K562 (cell line): ENCODE measurements around the gene CELSR1. TPM values are rescaled to one million over a fixed set of nuclear protein-coding genes. Genes with fewer than 3 reads are reported as not detected.

ENCODE experiments used
- CBFA2T2 ChIP-seq: fragments of 450-650 bp; conservative IDR thresholded peaks from 2 replicates; pipeline ENCODE4 v1.6.1; 2017; ENCODE audit warnings: mild to moderate bottlenecking
- EP400 ChIP-seq: fragments of 450-650 bp; IDR thresholded peaks from 2 replicates; pipeline ENCODE4 v1.6.1; 2017; ENCODE audit warnings: antibody characterized with exemption, mild to moderate bottlenecking, moderate library complexity
- ETS2 ChIP-seq: IDR thresholded peaks from 2 replicates; pipeline ENCODE4 v1.6.1; 2016; ENCODE audit warnings: borderline replicate concordance, missing genetic modification characterization, mild to moderate bottlenecking, moderate library complexity, missing compliant biosample characterization; ENCODE audit not compliant: poor library complexity, severe bottlenecking
- KDM5B ChIP-seq: fragments of 200-600 bp; sonication (generic); IDR thresholded peaks from 2 replicates; pipeline ENCODE4 v1.6.1; 2012; ENCODE audit warnings: low read depth, mild to moderate bottlenecking, moderate library complexity, low read length, control low read depth, inconsistent platforms; ENCODE audit not compliant: insufficient replicate concordance
- KLF1 ChIP-seq: fragments of 450-650 bp; IDR thresholded peaks from 2 replicates; pipeline ENCODE4 v1.6.1; 2016; ENCODE audit warnings: missing genetic modification characterization, missing compliant biosample characterization
- MEIS2 ChIP-seq: fragments of 450-650 bp; IDR thresholded peaks from 2 replicates; pipeline ENCODE4 v1.6.1; 2014; ENCODE audit warnings: mild to moderate bottlenecking; ENCODE audit not compliant: partially characterized antibody
- MTA1 ChIP-seq: fragments of 450-650 bp; IDR thresholded peaks from 2 replicates; pipeline ENCODE4 v1.6.1; 2017; ENCODE audit warnings: borderline replicate concordance
- RFX7 ChIP-seq: fragments of 250-450 bp; sonication (Bioruptor Pico); IDR thresholded peaks from 2 replicates; pipeline ENCODE4 v1.5.1; 2021; ENCODE audit warnings: mild to moderate bottlenecking
- SAP30 ChIP-seq: fragments of 200-600 bp; sonication (generic); IDR thresholded peaks from 2 replicates; pipeline ENCODE4 v1.6.1; 2012; ENCODE audit warnings: borderline replicate concordance, low read depth, mild to moderate bottlenecking, moderate library complexity, low read length, control low read depth, inconsistent platforms; ENCODE audit not compliant: insufficient read depth, poor library complexity, severe bottlenecking
- SMARCB1 ChIP-seq: IDR thresholded peaks from 2 replicates; pipeline ENCODE4 v1.6.1; 2011; ENCODE audit warnings: improper control_type of control experiment, low read depth; ENCODE audit not compliant: insufficient read length
- SMC3 ChIP-seq: conservative IDR thresholded peaks from 2 replicates; pipeline ENCODE4 v1.6.1; 2011; ENCODE audit warnings: low read depth, low read length, improper control_type of control experiment; ENCODE audit not compliant: insufficient read depth
- TAF15 ChIP-seq: fragments of 200-400 bp; formaldehyde crosslinking; IDR thresholded peaks from 2 replicates; pipeline ENCODE4 v1.6.1; 2017; ENCODE audit warnings: mild to moderate bottlenecking, low read depth, low read length, moderate library complexity
- TAL1 ChIP-seq: fragments of 450-650 bp; IDR thresholded peaks from 2 replicates; pipeline ENCODE4 v1.6.1; 2016; ENCODE audit warnings: mild to moderate bottlenecking
- ZBTB17 ChIP-seq: fragments of 450-650 bp; formaldehyde crosslinking; IDR thresholded peaks from 2 replicates; pipeline ENCODE4 v1.4.0; 2020; ENCODE audit warnings: mild to moderate bottlenecking
- ZNF551 ChIP-seq: fragments of 250-450 bp; sonication (Bioruptor Pico); IDR thresholded peaks from 2 replicates; pipeline ENCODE4 v1.5.0; 2021; ENCODE audit warnings: mild to moderate bottlenecking, moderate library complexity
- ZNF75A ChIP-seq: fragments of 450-650 bp; formaldehyde crosslinking; IDR thresholded peaks from 2 replicates; pipeline ENCODE4 v1.4.0; 2020; ENCODE audit warnings: mild to moderate bottlenecking
- polyA plus RNA-seq, 8 experiments: library from polyadenylated mRNA; depleted of rRNA in 4 of 8; stranded (reverse) in 5 of 8; unstranded in 3 of 8; fragments of >200 nt; fragmentation: Nextera tagmentation in 2 of 8; fragmentation: Illumina TruSeq in 1 of 8; extraction: Ambion mirVana in 2 of 8; extraction: Trizol in 1 of 8; gene quantifications; 2 replicates each; pipeline versions ENCODE4 v1.2.1 to v1.2.3, GENCODE V29; 2011 to 2014; ENCODE audit warnings: inconsistent platforms in 1 of 8, missing spikeins in 1 of 8
- total RNA-seq, 7 experiments: library from RNA; depleted of rRNA in 6 of 7; stranded (reverse); fragments of >200 nt in 6 of 7; fragmentation: Illumina TruSeq in 2 of 7; extraction: Trizol in 2 of 7; gene quantifications; 2 replicates each; pipeline versions ENCODE4 v1.2.1 to v1.2.3, GENCODE V29; 2011 to 2021; ENCODE audit warnings: low replicate concordance in 1 of 7
- TF ChIP-seq, protein P1 (sequence below): fragments of 450-650 bp; IDR thresholded peaks from 2 replicates; pipeline ENCODE4 v1.6.1; 2016; ENCODE audit warnings: mild to moderate bottlenecking, moderate library complexity

Gene CELSR1
- total and polyA plus RNA-seq, 9 of the 15 experiments (the other 6 are each of a cell fraction or from before 2014, with no cell fraction given): under 0.01 to 0.09 TPM; not detected in 7

GRCh38 chr22:46335201-46336118 is 202.0 kb downstream of the CELSR1 start, which contains the start of gene TRMU (continued):
- TF ChIP-seq ZNF75A (CRISPR knock-in tag) (no peak), SMC3 (no peak), SMARCB1 (no peak), SAP30 (peak; percentile 75), KLF1 (tag) (no peak), RFX7 (no peak), MEIS2 (no peak), TAL1 (no peak), MTA1 (no peak), CBFA2T2 (no peak), TAF15 (no peak), EP400 (peak; percentile 71; the same call in 1 of the 2 replicates), ZBTB17 (CRISPR knock-in tag) (0 out of 2 replicates have a peak, but pooled peaks have one; percentile 25), KDM5B (peak; percentile 58), ZNF551 (CRISPR knock-in tag) (no peak), ETS2 (no peak)
- TF ChIP-seq, protein P1, sequence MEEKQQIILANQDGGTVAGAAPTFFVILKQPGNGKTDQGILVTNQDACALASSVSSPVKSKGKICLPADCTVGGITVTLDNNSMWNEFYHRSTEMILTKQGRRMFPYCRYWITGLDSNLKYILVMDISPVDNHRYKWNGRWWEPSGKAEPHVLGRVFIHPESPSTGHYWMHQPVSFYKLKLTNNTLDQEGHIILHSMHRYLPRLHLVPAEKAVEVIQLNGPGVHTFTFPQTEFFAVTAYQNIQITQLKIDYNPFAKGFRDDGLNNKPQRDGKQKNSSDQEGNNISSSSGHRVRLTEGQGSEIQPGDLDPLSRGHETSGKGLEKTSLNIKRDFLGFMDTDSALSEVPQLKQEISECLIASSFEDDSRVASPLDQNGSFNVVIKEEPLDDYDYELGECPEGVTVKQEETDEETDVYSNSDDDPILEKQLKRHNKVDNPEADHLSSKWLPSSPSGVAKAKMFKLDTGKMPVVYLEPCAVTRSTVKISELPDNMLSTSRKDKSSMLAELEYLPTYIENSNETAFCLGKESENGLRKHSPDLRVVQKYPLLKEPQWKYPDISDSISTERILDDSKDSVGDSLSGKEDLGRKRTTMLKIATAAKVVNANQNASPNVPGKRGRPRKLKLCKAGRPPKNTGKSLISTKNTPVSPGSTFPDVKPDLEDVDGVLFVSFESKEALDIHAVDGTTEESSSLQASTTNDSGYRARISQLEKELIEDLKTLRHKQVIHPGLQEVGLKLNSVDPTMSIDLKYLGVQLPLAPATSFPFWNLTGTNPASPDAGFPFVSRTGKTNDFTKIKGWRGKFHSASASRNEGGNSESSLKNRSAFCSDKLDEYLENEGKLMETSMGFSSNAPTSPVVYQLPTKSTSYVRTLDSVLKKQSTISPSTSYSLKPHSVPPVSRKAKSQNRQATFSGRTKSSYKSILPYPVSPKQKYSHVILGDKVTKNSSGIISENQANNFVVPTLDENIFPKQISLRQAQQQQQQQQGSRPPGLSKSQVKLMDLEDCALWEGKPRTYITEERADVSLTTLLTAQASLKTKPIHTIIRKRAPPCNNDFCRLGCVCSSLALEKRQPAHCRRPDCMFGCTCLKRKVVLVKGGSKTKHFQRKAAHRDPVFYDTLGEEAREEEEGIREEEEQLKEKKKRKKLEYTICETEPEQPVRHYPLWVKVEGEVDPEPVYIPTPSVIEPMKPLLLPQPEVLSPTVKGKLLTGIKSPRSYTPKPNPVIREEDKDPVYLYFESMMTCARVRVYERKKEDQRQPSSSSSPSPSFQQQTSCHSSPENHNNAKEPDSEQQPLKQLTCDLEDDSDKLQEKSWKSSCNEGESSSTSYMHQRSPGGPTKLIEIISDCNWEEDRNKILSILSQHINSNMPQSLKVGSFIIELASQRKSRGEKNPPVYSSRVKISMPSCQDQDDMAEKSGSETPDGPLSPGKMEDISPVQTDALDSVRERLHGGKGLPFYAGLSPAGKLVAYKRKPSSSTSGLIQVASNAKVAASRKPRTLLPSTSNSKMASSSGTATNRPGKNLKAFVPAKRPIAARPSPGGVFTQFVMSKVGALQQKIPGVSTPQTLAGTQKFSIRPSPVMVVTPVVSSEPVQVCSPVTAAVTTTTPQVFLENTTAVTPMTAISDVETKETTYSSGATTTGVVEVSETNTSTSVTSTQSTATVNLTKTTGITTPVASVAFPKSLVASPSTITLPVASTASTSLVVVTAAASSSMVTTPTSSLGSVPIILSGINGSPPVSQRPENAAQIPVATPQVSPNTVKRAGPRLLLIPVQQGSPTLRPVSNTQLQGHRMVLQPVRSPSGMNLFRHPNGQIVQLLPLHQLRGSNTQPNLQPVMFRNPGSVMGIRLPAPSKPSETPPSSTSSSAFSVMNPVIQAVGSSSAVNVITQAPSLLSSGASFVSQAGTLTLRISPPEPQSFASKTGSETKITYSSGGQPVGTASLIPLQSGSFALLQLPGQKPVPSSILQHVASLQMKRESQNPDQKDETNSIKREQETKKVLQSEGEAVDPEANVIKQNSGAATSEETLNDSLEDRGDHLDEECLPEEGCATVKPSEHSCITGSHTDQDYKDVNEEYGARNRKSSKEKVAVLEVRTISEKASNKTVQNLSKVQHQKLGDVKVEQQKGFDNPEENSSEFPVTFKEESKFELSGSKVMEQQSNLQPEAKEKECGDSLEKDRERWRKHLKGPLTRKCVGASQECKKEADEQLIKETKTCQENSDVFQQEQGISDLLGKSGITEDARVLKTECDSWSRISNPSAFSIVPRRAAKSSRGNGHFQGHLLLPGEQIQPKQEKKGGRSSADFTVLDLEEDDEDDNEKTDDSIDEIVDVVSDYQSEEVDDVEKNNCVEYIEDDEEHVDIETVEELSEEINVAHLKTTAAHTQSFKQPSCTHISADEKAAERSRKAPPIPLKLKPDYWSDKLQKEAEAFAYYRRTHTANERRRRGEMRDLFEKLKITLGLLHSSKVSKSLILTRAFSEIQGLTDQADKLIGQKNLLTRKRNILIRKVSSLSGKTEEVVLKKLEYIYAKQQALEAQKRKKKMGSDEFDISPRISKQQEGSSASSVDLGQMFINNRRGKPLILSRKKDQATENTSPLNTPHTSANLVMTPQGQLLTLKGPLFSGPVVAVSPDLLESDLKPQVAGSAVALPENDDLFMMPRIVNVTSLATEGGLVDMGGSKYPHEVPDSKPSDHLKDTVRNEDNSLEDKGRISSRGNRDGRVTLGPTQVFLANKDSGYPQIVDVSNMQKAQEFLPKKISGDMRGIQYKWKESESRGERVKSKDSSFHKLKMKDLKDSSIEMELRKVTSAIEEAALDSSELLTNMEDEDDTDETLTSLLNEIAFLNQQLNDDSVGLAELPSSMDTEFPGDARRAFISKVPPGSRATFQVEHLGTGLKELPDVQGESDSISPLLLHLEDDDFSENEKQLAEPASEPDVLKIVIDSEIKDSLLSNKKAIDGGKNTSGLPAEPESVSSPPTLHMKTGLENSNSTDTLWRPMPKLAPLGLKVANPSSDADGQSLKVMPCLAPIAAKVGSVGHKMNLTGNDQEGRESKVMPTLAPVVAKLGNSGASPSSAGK: no peak
